Measurements from ENCODE around the gene GNAI2.
A peak's percentile ranks its signal among the peaks of the same experiment; 100 is the strongest.
"Not testable (repeated sequence)": the region's sequence is repeated elsewhere in the genome, so short reads cannot be mapped to it uniquely, and the experiment has no call there.

The GNAI2 gene

DNA sequence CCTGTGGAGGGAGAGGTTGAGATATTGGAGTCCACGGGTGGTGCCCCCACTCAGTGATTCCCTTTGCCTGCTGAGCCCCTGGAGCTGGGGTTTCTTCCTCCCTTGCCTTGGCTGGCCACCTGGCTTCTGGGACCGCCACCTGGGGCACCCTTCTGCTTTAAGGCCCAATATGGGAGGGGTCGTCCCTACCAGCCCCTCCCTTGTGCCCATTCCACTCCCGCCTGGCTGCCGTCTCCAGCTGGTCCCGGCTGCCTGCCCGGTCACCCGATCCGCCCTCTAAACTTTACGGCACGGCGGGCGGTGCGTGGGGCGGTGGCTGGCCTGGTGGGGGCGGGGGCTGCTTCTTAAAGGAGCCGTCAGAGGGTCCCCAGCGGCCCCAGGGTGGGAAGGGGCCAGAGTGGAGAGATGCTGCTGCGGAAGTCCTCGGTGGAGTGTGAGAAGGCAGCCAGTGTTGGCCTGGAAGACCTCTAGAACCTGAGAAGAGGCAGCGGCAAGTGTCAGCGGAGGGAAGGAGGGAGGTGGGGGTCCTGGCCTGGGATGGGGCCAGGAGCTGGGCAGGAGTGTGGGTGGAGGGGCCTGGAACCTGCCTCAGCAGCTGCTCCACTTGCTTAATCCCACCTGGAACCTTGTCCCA, 31.4 kb downstream of the GNAI2 start:
- no peak for DNase-seq

- DNase-seq, result no peak
Measured at GRCh38 chr3:50268276-50268675, 32.3 kb downstream of the GNAI2 start.

GRCh38 chr3:50268703-50269451, 32.9 kb downstream of the GNAI2 start, which contains the start of gene SEMA3B:
SEMA3B (plus strand) TSS chr3:50269147; CDS start chr3:50269241, 94 bp downstream.
- no peak for DNase-seq

GRCh38 chr3:50269460-50269859, 33.5 kb downstream of the GNAI2 start:
- no peak for DNase-seq

DNA sequence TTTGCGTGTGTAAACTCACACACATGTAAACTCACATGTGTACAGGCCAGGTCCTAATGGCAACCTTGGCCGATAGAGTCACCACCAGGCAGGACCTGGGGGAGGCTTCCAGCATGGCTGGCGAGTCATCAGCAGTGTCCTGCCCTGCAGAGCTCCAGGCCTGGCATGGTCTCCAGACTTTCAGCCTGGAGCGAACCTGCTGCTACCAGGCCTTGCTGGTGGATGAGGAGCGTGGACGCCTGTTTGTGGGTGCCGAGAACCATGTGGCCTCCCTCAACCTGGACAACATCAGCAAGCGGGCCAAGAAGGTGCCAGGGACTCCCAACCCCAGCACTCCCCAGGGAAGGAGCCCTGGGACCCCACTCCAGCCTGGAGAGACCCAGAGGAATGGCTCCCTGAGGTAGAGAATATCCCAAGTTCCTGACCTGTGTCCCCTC, 34.0 kb downstream of the GNAI2 start:
- no peak for DNase-seq

DNA sequence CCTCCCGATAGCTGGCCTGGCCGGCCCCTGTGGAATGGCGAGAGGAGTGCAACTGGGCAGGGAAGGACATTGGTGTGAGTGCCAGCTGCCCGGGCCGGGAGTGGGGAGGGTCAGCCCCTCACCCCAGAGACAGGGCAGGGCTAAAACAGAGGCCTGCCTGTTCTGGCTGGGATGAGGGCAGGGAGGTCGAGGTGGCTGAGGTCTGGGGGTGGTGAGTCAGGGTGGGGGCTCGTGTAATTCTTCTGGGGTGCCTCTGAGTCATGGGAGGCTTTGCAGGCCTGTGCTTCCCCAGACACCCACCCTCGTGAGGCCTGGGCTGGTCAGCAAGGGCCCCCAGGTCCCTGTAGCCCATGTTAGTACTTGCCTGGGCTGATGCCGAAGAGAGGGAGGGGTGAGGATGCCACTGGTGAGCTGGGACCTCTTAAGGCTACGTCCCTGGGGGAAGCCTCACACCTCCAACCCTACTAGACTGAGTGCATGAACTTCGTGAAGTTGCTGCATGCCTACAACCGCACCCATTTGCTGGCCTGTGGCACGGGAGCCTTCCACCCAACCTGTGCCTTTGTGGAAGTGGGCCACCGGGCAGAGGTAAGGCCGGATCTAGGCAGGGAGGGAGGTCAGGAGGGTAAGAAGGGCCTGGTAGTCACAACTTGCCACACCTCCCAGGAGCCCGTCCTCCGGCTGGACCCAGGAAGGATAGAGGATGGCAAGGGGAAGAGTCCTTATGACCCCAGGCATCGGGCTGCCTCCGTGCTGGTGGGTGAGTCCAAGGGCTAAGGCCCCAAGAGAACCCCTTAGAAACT, 34.6 kb downstream of the GNAI2 start:
- DNase-seq, result no peak

DNA sequence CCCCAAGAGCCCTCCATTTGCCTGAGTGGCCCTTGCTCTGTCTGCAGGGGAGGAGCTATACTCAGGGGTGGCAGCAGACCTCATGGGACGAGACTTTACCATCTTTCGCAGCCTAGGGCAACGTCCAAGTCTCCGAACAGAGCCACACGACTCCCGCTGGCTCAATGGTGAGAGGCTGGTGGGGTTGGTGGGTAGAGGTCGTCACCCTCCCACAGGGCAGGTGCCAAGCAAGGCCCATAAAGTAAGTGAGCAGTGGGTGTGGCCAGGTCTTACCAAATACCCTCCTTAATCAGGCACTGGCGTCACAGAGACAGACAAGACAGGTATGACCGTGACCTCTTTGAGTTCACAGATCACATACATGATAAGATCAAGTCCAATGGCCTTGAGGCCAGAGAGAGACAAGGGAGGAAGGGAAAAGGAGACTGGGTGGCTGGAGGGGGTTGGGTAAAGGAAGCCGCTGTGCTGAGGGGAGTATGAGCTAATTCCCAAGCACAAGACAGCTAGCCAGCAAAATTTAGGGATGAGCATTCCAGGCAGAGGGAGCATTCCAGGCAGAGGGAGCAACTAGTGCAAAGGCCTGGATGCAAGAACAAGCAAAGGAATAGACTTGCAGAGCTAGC, 35.4 kb downstream of the GNAI2 start:
- no peak for DNase-seq

DNA sequence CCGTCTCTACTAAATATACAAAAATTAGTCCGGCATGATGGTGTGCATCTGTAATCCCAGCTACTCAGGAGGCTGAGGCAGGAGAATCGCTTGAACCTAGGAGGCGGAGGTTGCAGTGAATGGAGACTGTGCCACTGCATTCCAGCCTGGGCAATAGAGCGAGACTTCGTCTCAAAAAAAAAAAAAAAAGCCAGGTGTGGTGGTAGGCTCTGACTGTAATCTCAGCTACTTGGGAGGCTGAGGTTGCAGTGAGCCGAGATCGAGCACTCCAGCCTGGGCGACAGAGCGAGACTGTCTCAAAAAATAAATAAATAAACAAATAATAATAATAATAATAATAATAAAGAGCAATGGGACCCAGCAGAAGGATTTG, 36.5 kb downstream of the GNAI2 start:
- not testable (repeated sequence) for DNase-seq

- DNase-seq, result peak; percentile 66
Measured at GRCh38 chr3:50272911-50273688, 37.1 kb downstream of the GNAI2 start.

DNA sequence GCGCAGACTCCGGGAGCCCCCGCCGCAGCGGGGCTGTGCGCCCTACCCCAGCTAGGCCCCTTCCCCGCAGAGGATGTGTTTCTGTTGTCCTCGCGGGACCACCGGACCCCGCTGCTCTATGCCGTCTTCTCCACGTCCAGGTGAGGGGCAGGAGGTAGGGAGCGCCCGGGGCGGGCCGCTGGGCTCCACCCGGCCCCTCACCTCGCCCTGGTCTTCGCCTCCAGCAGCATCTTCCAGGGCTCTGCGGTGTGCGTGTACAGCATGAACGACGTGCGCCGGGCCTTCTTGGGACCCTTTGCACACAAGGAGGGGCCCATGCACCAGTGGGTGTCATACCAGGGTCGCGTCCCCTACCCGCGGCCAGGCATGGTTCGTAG, 37.7 kb downstream of the GNAI2 start:
- DNase-seq, result no peak

DNA sequence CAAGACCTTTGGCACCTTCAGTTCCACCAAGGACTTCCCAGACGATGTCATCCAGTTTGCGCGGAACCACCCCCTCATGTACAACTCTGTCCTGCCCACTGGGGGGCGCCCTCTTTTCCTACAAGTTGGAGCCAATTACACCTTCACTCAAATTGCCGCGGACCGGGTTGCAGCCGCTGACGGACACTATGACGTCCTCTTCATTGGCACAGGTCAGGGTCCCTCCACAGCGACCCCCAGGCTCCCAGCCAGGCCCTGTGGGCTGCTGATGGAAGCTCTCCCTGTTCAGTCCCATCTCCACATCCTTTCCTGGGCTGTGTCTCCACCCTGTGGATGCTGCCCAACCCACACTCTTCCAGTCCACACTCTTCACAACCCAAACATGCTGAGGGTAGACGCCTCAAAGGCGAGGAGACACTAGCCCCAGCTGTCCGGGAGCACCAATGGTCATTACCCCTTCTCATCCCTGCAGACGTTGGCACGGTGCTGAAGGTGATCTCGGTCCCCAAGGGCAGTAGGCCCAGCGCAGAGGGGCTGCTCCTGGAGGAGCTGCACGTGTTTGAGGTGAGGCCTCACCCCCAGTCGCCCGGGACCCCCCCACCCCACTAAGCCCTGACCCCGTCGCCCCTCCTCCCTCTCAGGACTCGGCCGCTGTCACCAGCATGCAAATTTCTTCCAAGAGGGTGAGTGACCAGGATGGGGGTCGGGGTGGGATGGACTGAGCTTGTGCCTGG, 38.5 kb downstream of the GNAI2 start:
- peak; percentile 31 for DNase-seq

DNA sequence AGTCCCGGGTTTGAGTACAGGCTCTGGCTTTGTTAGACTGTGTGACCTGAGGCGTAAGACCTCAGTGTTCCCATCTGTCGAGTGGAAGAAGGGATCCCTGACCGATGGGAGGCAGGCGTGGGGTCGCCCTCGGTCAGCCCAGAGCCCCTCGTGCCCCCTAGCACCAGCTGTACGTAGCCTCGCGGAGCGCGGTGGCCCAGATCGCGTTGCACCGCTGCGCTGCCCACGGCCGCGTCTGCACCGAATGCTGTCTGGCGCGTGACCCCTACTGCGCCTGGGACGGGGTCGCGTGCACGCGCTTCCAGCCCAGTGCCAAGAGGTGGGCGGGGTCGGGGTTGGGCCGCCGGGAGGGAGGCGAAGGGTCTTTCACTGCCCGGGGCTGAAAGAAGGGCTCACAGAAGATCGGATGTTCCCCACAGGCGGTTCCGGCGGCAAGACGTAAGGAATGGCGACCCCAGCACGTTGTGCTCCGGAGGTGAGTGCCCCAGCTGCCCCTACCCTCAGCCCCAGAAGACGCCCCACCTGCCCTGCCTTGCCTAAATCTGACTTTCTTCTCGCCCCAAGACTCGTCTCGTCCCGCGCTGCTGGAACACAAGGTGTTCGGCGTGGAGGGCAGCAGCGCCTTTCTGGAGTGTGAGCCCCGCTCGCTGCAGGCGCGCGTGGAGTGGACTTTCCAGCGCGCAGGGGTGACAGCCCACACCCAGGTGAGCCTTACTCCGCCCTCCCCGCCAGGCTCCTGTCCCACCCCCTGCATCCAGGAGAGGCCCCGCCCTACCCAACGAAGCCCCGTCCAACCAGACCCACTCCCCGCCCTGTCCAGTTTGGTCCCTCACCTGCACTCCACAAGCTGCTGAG, 39.4 kb downstream of the GNAI2 start:
- no peak for DNase-seq

DNA sequence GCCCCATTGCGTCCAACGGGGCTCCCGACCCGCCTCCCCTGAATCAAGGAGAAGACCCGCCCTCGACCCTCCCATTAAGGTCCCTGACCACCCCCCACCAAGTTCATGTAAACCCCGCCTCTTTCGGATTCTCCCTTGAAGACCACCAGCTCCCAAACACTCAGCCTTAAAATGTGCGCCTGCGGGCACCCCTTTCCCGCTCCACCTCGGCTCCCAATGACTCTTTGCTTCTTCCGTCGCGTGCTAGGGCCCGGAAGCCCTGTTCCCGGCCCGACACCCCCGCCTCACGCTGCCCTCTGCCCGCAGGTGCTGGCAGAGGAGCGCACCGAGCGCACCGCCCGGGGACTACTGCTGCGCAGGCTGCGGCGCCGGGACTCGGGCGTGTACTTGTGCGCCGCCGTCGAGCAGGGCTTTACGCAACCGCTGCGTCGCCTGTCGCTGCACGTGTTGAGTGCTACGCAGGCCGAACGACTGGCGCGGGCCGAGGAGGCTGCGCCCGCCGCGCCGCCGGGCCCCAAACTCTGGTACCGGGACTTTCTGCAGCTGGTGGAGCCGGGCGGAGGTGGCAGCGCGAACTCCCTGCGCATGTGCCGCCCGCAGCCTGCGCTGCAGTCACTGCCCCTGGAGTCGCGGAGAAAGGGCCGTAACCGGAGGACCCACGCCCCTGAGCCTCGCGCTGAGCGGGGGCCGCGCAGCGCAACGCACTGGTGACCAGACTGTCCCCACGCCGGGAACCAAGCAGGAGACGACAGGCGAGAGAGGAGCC, 40.2 kb downstream of the GNAI2 start:
- DNase-seq, result no peak

DNA sequence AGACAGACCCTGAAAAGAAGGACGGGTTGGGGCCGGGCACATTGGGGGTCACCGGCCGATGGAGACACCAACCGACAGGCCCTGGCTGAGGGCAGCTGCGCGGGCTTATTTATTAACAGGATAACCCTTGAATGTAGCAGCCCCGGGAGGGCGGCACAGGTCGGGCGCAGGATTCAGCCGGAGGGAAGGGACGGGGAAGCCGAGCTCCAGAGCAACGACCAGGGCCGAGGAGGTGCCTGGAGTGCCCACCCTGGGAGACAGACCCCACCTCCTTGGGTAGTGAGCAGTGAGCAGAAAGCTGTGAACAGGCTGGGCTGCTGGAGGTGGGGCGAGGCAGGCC, 40.7 kb downstream of the GNAI2 start:
- no peak for DNase-seq

- DNase-seq, result no peak
Measured at GRCh38 chr3:50278123-50278879, 42.3 kb downstream of the GNAI2 start.

DNA sequence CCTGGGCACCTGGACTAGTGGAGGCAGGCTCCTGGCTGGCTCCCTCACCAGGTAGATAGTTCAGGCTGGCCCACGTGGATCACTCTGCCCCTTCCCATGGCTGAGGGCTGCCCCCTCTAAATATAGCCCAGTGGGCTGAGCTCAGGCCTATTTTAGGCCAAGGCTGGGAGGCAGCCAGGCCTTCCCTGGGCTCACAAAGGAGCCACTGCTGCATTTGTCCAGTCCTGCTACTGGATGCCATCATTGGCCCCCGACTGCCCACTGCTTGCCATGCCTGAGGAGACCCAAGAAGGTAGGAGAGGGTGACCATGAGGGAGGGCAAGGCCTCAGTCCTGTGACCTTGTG, 42.8 kb downstream of the GNAI2 start, which contains the start of gene LSMEM2:
TSS of gene LSMEM2 (plus strand) at position 208 of the 345 bp plus-strand sequence. CDS start at position 235, 27 bp downstream.
- no peak for DNase-seq

- no peak for DNase-seq
Measured at GRCh38 chr3:50279255-50280016, 43.4 kb downstream of the GNAI2 start.

DNA sequence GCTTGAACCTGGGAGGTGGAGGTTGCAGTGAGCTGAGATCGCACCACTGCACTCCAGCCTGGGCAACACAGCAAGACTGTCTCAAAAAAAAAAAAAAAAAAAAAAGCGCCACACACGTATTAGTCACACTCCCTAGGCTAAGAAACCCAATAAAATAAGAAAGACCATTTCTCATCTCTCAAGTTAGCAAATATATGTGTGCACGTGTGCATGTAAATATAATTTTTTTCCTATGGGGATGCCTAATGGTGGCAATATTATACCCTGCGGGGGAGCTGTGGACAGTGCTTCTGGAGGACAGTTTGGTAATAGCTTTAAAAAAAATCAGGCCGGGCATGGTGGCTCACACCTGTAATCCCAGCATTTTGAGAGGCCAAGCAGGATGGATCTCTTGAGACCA, 48.1 kb downstream of the GNAI2 start:
- not testable (repeated sequence) for DNase-seq
